H9 (cell line): ENCODE results near the gene CENPA. TPM values are rescaled to one million over a fixed set of nuclear protein-coding genes. Genes with fewer than 3 reads are reported as not detected.

Experiments
- DNase-seq: peaks from one replicate; pipeline ENCODE4 v3.0.0-alpha.2; 2017
- H2AFZ ChIP-seq: one replicate; pipeline ENCODE4 v1.6.1; 2013; ENCODE audit warnings: mild to moderate bottlenecking, low read length, control low read depth, moderate library complexity
- H2AK5ac ChIP-seq: 2 replicates; pipeline ENCODE4 v1.6.1; 2013; ENCODE audit warnings: low read length, control low read depth, mixed read lengths; ENCODE audit not compliant: insufficient read length
- H2BK120ac ChIP-seq: one replicate; pipeline ENCODE4 v1.6.1; 2013; ENCODE audit warnings: low read depth, mild to moderate bottlenecking, low read length, control low read depth, inconsistent platforms; ENCODE audit not compliant: poor library complexity, severe bottlenecking
- H2BK12ac ChIP-seq: 2 replicates; pipeline ENCODE4 v1.6.1; 2013; ENCODE audit warnings: low read length, control low read depth, mixed read lengths, low read depth; ENCODE audit not compliant: insufficient read length
- H2BK15ac ChIP-seq: 2 replicates; pipeline ENCODE4 v1.6.1; 2013; ENCODE audit warnings: low read depth, low read length, control low read depth
- H2BK20ac ChIP-seq: one replicate; pipeline ENCODE4 v1.6.1; 2013; ENCODE audit warnings: low read depth, mild to moderate bottlenecking, low read length, control low read depth, inconsistent platforms; ENCODE audit not compliant: poor library complexity, severe bottlenecking
- H2BK5ac ChIP-seq: 2 replicates; pipeline ENCODE4 v1.6.1; 2013; ENCODE audit warnings: low read length, control low read depth, mixed read lengths; ENCODE audit not compliant: insufficient read length
- H3K14ac ChIP-seq: 2 replicates; pipeline ENCODE4 v1.6.1; 2013; ENCODE audit warnings: low read length, control low read depth; ENCODE audit not compliant: insufficient read depth
- H3K18ac ChIP-seq: 2 replicates; pipeline ENCODE4 v1.6.1; 2013; ENCODE audit warnings: low read depth, mild to moderate bottlenecking, mixed read lengths, low read length, control low read depth; ENCODE audit not compliant: insufficient read length
- H3K23ac ChIP-seq: 2 replicates; pipeline ENCODE4 v1.6.1; 2013; ENCODE audit warnings: low read length, control low read depth, mixed read lengths, low read depth; ENCODE audit not compliant: insufficient read length
- H3K23me2 ChIP-seq: 2 replicates; pipeline ENCODE4 v1.6.1; 2013; ENCODE audit warnings: low read depth, mild to moderate bottlenecking, mixed read lengths, low read length, control low read depth; ENCODE audit not compliant: insufficient read length, poor library complexity, severe bottlenecking
- H3K27ac ChIP-seq: 2 replicates; pipeline ENCODE4 v1.5.1; 2013; ENCODE audit warnings: low read length, control low read depth, mixed read lengths, low read depth; ENCODE audit not compliant: insufficient read length
- H3K27me3 ChIP-seq: 2 replicates; pipeline ENCODE4 v1.6.1; 2013; ENCODE audit warnings: low read length, control low read depth, inconsistent platforms; ENCODE audit not compliant: insufficient read depth
- H3K4ac ChIP-seq: 2 replicates; pipeline ENCODE4 v1.6.1; 2013; ENCODE audit warnings: low read depth, mild to moderate bottlenecking, control low read depth, inconsistent platforms, low read length, moderate library complexity
- H3K4me1 ChIP-seq: 2 replicates; pipeline ENCODE4 v1.6.1; 2013; ENCODE audit warnings: low read length, control low read depth, inconsistent platforms; ENCODE audit not compliant: insufficient read depth
- H3K4me2 ChIP-seq: 2 replicates; pipeline ENCODE4 v1.6.1; 2013; ENCODE audit warnings: low read length, control low read depth, mixed read lengths; ENCODE audit not compliant: insufficient read length, insufficient read depth
- H3K56ac ChIP-seq: 2 replicates; pipeline ENCODE4 v1.6.1; 2013; ENCODE audit warnings: low read depth, mild to moderate bottlenecking, mixed read lengths, low read length, control low read depth; ENCODE audit not compliant: insufficient read length
- H3K79me1 ChIP-seq: 2 replicates; pipeline ENCODE4 v1.6.1; 2013; ENCODE audit warnings: low read depth, mild to moderate bottlenecking, moderate library complexity, low read length, control low read depth, inconsistent platforms; ENCODE audit not compliant: insufficient read depth, poor library complexity, severe bottlenecking
- H3K79me2 ChIP-seq: 2 replicates; pipeline ENCODE4 v1.6.1; 2013; ENCODE audit warnings: low read length, control low read depth, inconsistent platforms; ENCODE audit not compliant: insufficient read depth
- H3K9ac ChIP-seq: 2 replicates; pipeline ENCODE4 v1.6.1; 2013; ENCODE audit warnings: low read length, control low read depth, mixed read lengths; ENCODE audit not compliant: insufficient read length; ENCODE audit errors: extremely low read depth
- H3K9me3 ChIP-seq: one replicate; pipeline ENCODE4 v1.6.1; 2013; ENCODE audit warnings: low read depth, low read length, inconsistent platforms; ENCODE audit not compliant: control insufficient read depth
- H3T11ph ChIP-seq: one replicate; pipeline ENCODE4 v1.6.1; 2013; ENCODE audit warnings: mild to moderate bottlenecking, low read length, control low read depth, inconsistent platforms
- H4K20me1 ChIP-seq: one replicate; pipeline ENCODE4 v1.6.1; 2013; ENCODE audit not compliant: control insufficient read depth, insufficient read length, insufficient read depth
- H4K5ac ChIP-seq: 2 replicates; pipeline ENCODE4 v1.6.1; 2013; ENCODE audit warnings: low read depth, mild to moderate bottlenecking, mixed read lengths, low read length, control low read depth; ENCODE audit not compliant: insufficient read length
- H4K8ac ChIP-seq: replicated peaks from 2 replicates; pipeline ENCODE4 v1.6.1; 2013; ENCODE audit warnings: low read length, control low read depth, mixed read lengths, low read depth; ENCODE audit not compliant: insufficient read length
- H4K91ac ChIP-seq: 2 replicates; pipeline ENCODE4 v1.6.1; 2013; ENCODE audit warnings: low read depth, mild to moderate bottlenecking, moderate library complexity, mixed read lengths, low read length, control low read depth; ENCODE audit not compliant: insufficient read length
- H3K27ac Mint-ChIP-seq, 3 experiments: 2 replicates in 2 of 3; 3 replicates in 1 of 3; pipeline ENCODE4 v1.8.0; 2020 to 2021; ENCODE audit warnings: mixed read lengths in 3 of 3, mild to moderate bottlenecking in 1 of 3, moderate library complexity in 1 of 3
- H3K27me3 Mint-ChIP-seq: 2 replicates; pipeline ENCODE4 v1.8.0; 2021; ENCODE audit warnings: low read depth, mild to moderate bottlenecking, moderate library complexity, mixed read lengths
- H3K36me3 Mint-ChIP-seq, 3 experiments: 2 replicates in 2 of 3; 3 replicates in 1 of 3; pipeline ENCODE4 v1.8.0; 2020 to 2021; ENCODE audit warnings: low read depth in 3 of 3, mixed read lengths in 3 of 3; ENCODE audit not compliant: insufficient read depth in 1 of 3
- H3K4me1 Mint-ChIP-seq, 2 experiments: 2 replicates each; pipeline ENCODE4 v1.8.0; 2020; ENCODE audit warnings: mixed read lengths in 2 of 2
- H3K4me3 Mint-ChIP-seq, 2 experiments: 2 replicates in 1 of 2; 3 replicates in 1 of 2; pipeline ENCODE4 v1.8.0; 2020 to 2021; ENCODE audit warnings: mild to moderate bottlenecking in 2 of 2, mixed read lengths in 2 of 2, moderate library complexity in 1 of 2
- H3K9me3 Mint-ChIP-seq, 2 experiments: 2 replicates in 1 of 2; 3 replicates in 1 of 2; pipeline ENCODE4 v1.8.0; 2020; ENCODE audit warnings: mild to moderate bottlenecking in 2 of 2, mixed read lengths in 2 of 2, moderate library complexity in 1 of 2
- WGBS: extraction: QIAGEN DNeasy Blood & Tissue Kit; methylation state at CpG from one replicate; pipeline ENCODE4 v1.1.7; 2013; ENCODE audit warnings: missing lambda C conversion rate, low lambda C conversion rate, mixed read lengths; ENCODE audit not compliant: insufficient read length; ENCODE audit errors: extremely low coverage; 5-methylcytosine and 5-hydroxymethylcytosine counted together
- total RNA-seq: library from RNA; stranded (reverse); gene quantifications from 2 replicates; pipeline ENCODE4 v1.2.1, GENCODE V29; 2021
- TF ChIP-seq, protein P1 (sequence below): fragments of 200-600 bp; sonication (generic); conservative IDR thresholded peaks from 3 replicates; pipeline ENCODE4 v1.8.0; 2021; ENCODE audit warnings: antibody characterized with exemption, mild to moderate bottlenecking

Gene CENPA
- total RNA-seq, 1 experiment from 2014 or later = 19.3 TPM

DNA sequence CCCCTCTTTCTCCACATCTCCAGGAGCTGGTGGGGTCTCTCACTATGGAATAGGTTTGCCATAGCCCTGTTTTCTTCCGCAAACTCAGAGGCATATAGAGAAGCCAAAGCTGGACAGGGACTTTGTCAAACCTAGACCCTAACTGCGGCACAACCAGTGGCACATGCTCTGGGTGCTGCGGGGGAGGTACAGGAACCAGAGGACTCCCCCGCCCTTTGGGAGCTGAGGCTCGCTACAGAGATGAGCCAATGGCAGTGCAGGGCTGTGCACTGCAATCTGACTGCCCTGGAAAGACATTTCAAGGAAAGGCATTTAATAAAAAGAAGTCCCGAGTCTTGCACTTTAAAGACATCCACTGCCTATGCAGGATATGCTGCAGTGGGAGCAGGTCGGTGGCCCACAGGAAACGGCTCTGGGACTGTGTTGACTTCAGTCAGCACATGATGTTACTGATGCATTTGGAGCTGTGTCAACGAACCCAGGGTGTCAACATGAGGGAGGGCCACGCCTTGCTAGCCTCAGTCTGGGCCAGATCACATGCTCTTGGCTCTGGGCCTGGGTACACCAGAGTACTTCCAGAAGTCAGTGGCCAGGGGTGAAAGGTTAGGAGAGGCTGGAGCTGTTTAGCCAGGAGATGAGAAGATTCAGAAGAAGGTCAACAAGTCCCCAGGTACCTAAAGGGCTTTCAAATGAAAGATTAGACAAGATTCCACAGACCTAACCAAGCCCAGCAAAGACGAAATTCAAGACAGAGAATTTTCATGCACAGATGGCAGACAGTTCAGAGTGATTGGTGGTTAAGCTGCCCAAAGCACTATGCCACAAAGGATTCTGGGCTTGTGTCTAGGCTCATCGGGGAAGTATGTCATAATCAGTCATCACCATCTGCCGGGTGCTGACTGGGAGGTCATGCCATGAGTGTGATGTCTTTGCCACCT, 13.5 kb upstream of the CENPA start:
- Histone ChIP-seq H3K9ac (no peak overlapping the region), H4K5ac (no peak overlapping the region), H4K91ac (no peak overlapping the region), H3K23ac (no peak overlapping the region), H3K56ac (no peak overlapping the region), H4K20me1 (no peaks in the 10 kb centered on the region), H3K23me2 (no peaks in the 10 kb centered on the region), H2BK20ac (no peak overlapping the region), H2AK5ac (no peak overlapping the region), H2BK5ac (no peak overlapping the region), H4K8ac (no peak overlapping the region), H2AFZ (no peak overlapping the region), H3K79me2 (no peaks in the 10 kb centered on the region), H3K27ac (no peak overlapping the region), H3K4ac (no peak overlapping the region), H2BK120ac (no peak overlapping the region), H3K27me3 (no peaks in the 10 kb centered on the region), H2BK15ac (no peak overlapping the region), H3K4me1 (no peaks in the 10 kb centered on the region), H3K18ac (no peak overlapping the region), H3T11ph (no peak overlapping the region), H2BK12ac (no peak overlapping the region), H3K9me3 (no peaks in the 10 kb centered on the region), H3K79me1 (no peaks in the 10 kb centered on the region), H3K14ac (no peak overlapping the region), H3K4me2 (no peak overlapping the region)
- TF ChIP-seq, protein P1, sequence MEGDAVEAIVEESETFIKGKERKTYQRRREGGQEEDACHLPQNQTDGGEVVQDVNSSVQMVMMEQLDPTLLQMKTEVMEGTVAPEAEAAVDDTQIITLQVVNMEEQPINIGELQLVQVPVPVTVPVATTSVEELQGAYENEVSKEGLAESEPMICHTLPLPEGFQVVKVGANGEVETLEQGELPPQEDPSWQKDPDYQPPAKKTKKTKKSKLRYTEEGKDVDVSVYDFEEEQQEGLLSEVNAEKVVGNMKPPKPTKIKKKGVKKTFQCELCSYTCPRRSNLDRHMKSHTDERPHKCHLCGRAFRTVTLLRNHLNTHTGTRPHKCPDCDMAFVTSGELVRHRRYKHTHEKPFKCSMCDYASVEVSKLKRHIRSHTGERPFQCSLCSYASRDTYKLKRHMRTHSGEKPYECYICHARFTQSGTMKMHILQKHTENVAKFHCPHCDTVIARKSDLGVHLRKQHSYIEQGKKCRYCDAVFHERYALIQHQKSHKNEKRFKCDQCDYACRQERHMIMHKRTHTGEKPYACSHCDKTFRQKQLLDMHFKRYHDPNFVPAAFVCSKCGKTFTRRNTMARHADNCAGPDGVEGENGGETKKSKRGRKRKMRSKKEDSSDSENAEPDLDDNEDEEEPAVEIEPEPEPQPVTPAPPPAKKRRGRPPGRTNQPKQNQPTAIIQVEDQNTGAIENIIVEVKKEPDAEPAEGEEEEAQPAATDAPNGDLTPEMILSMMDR = no peak
- Mint-ChIP-seq H3K27me3 (no peaks in the 10 kb centered on the region), H3K9me3 (no peaks in the 10 kb centered on the region), H3K4me1 (peaks cover 2 to 5% of the 10 kb centered on the region in 2 experiments), H3K27ac (peak overlapping the region in 1 of 3 experiments; percentile 25; a peak in 1 of 7 replicates), H3K4me3 (no peak overlapping the region), H3K36me3 (peaks cover 2 to 18% (median 11%) of the 10 kb centered on the region in 3 experiments; a peak in 5 of 7 replicates)
- WGBS = no CpG with 5 or more reads among the region's 13 CpGs
- no peak for DNase-seq
